Activated T-cell treated with anti-CD3 and anti-CD28 coated beads, Interleukin-2, amount 50 U/mL, for 48 hours (primary cell): ENCODE data around the gene ACSS1.

ENCODE experiments used
- DNase-seq, 2 experiments: peaks; one replicate each; pipeline ENCODE4 v3.0.0-alpha.2; 2020

ACSS1 gene

DNA sequence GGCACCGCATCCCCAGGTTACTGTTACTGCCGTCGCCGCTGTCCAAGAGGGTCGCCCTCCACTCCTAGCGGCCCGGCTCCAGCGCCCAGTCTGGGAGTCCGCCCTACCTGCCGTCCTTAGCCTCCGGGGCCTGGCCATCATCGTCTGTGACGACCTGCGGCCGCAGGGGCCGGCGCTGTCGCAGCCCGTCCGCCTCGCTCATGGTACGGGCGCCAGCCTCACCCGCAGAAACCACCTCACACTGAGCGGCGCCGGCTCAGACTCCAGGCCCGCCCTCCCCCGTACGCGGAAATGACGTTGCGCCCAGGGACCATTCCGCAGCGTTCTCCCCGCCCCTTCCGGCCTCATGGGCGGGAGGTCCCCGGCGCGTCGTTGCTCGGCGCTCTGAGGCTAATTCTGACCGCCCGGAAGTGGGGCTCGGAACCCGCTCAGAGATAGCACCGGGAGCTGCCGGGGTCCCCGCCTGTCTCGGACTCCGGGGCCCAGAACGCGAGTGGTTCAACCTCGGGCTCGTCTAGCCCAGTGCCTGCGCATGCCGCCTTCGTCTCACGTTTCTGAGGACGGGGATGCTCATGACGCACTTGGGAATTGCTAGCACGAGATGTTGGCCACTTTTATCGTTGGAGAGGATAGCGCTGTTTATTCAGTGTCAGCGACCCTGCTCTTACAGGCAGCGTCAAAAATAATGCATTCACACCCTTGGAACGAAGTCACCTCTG lies 65.3 kb downstream of the ACSS1 start, which contains the start of gene APMAP:
APMAP (minus strand) TSS at position 265 of the 719 bp plus-strand sequence; CDS start at position 202, 63 bp downstream.
- peak; percentile 96 to 97 for DNase-seq

- DNase-seq: peak in 1 of 2 experiments; percentile 47
Measured at GRCh38 chr20:24991897-24992486, 65.9 kb downstream of the ACSS1 start.

DNA sequence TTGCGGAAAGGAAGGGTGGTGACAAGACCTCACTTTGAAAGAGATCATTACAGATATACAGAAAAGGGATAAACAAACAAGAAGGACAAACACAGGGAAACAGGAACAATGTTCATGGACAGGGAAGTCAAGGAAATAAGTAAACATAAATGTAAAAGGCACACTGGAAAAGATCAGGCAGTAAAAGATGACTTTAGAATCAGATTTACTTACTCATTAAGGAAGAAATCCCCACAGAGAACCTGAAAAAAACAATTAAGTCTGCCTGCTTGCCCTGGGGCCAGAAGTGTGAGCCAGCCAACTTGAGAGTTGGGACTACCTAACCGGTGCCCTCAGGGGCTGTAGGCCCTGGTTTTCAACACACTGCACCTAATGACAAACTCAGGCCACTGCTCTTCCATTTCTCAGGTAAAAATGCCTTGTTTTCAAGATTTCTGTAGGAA lies 67.1 kb downstream of the ACSS1 start:
- DNase-seq: peak in 1 of 2 experiments; percentile 15

DNA sequence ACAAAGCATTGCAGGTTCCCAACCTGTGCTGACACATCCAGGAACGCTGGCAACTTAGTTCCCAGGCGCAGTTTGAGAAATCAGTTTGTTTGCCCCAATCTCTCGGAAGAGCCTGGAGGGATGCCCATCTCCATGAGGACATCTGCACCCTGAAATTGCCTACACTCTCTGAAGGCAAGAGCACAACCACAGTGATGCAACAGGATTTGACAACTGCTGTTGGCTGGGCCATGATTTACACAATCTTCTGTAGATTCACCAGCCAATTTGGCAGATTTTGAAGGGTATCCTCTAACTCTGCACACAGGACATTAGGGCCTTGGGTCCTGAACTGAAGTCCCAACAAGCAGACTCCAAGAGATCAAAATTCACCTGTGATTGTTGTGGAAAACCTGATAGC lies 68.8 kb downstream of the ACSS1 start:
- DNase-seq: peak in 1 of 2 experiments; percentile 5

DNA sequence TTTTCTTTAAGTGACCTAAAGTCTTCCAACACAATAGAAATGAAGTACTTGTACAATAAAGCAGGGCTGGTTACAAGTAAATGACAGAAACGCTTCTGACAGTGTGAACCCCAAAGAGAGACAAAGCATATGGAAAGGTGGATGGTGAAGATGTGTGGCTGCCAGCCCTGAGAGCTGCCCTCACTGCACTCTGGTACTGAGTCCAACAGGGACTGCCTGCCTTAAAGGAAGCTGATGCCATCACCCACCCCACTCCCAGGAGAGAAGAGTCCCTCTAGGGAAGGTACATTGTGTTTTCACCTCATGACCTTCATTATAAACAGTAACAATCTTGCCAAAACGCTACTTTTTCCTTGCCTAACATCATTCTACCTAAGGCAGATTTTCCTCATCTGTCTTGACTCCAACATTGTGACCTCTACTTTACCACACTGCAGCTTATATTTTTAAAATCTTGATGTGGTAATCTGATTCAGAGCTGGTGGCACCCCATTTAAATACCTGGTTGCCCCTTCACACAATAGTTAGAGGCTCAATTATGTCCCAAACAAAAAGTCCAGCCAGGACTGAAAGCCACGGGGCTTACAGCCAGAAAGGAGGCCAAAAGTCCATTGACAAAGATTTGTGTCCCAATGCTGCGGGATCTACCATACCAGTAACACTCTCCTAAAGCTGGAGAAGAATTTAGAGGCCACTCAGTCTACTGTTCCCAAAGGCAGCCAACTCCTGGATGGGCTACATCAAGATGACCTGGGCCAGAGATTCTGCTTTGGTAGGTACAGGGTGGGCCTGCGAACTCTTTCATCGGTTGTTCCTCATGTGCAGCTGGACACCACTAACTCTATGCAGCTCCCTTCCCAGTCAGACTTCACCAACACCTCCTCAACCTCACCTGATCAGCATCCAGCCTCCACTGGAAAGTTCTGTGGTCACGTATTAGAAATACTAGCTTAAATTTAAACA lies 69.8 kb downstream of the ACSS1 start:
- DNase-seq: peak; percentile 10 to 15

- peak; percentile 18 to 31 for DNase-seq
Measured at GRCh38 chr20:24987244-24987643, 70.7 kb downstream of the ACSS1 start.

- DNase-seq: peak in 1 of 2 experiments; percentile 6
Measured at GRCh38 chr20:24986436-24987015, 71.4 kb downstream of the ACSS1 start.

GRCh38 chr20:24985802-24986201 lies 72.1 kb downstream of the ACSS1 start:
- DNase-seq: peak in 1 of 2 experiments; percentile 10

DNA sequence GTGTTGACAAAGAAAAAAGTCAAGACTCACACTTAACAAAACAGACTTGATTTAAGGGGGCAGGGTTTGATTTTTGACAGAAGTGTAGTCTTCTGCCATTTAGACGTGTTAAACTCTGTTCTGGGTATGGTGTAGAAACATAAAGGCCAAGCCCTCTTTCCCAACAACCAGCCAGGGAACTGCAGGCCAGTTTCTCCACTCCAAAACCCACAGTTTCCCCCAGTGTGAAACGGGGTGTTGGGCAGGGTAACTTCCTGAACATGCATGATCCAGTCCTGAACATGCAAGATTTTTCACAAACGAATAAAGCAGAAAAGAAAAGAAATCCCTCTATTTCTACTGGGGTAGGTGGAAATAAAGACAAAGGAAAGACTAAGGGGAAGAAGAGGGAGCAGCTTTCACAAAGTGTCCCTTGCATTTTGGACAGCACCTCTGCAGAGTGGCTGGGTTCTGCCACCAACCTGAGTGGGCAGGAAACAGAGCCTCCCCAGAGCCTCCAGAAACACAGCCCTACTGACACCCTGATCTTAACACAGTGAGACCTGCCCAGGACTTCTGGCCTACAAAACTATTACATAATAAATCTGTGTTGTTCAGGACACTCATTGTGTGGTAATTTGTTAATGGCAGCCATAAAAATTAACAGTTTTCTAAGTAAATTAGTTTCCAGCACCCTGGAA lies 72.8 kb downstream of the ACSS1 start:
- DNase-seq: peak in 1 of 2 experiments; percentile 7

DNA sequence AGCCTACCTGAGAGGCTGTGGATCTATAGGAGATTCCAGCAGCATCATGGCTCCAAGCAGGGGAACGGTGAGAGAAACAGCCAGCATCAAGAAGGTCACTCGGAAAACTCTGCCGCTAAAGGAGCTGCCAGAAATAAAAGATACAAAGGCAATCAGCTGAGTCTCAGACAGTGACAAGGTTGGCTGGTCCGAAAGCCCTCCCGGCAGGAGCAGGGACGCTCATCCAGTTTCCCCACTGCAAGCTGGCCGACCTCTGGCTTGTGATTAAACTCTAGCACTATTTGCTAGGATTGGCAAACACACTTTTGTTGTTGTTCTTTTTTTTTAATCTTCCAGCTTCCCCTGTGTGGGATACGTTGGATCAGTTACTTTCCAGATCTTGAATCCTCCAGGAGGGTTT lies 74.0 kb downstream of the ACSS1 start:
- no peak for DNase-seq

- peak; percentile 16 to 20 for DNase-seq
Measured at GRCh38 chr20:24981790-24982189, 76.1 kb downstream of the ACSS1 start.

- DNase-seq: peak in 1 of 2 experiments; percentile 3
Measured at GRCh38 chr20:24981282-24981681, 76.7 kb downstream of the ACSS1 start.

DNA sequence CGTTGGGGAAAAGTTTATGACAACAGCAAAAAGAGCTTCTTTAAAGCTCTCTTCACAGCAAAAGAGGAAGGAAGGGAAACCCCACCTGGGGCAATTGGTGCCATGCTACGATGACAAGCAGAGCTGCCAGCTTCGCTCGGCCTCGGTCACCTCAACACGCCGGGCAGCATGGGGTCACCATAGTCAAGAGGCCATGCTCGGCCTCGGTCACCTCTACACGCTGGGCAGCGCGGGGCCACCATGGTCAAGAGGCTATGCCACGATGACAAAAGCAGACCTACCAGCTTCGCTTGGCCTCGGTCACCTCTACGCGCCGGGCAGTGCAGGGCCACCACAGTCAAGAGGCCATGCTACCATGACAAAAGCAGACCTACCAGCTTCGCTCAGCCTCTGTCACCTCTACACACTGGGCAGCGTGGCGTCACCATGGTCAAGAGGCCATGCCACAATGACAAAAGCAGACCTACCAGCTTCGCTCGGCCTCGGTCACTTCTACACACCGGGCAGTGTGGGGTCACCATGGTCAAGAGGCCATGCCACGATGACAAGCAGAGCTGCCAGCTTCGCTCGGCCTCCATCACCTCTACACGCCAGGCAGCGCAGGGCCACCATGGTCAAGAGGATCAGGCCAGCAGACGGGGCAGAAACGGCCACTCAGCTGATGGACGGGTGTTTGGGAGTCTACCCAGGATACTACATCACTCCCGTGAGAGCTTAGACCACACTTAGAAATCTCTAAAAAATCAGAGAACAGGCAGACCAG lies 77.5 kb downstream of the ACSS1 start:
- DNase-seq: peak in 1 of 2 experiments; percentile 4

- DNase-seq: peak in 1 of 2 experiments; percentile 5
Measured at GRCh38 chr20:24979036-24979960, 78.6 kb downstream of the ACSS1 start.

GRCh38 chr20:24978513-24978912 lies 79.4 kb downstream of the ACSS1 start:
- DNase-seq: no peak

GRCh38 chr20:24977797-24978196 lies 80.1 kb downstream of the ACSS1 start:
- peak in 1 of 2 experiments; percentile 2 for DNase-seq

DNA sequence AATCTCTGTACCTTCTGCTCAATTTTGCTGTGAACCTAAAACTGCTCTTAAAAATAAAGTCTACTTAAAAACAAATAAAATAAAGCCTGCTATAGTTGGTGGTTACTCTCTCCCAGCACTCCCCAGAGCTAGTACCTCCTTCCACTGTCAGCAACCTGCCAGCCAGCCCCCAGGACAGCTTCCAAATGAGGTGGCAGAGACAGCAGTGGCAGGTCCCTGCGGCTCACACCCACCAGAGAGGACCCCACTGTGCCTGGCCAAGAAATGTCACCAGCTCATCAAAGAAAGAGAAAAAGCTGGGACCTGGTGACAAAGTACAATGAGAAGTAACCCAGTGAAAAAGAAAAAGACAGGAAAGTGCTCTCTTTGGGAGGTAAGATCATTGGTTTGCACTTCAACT lies 80.6 kb downstream of the ACSS1 start:
- peak in 1 of 2 experiments; percentile 3 for DNase-seq

DNA sequence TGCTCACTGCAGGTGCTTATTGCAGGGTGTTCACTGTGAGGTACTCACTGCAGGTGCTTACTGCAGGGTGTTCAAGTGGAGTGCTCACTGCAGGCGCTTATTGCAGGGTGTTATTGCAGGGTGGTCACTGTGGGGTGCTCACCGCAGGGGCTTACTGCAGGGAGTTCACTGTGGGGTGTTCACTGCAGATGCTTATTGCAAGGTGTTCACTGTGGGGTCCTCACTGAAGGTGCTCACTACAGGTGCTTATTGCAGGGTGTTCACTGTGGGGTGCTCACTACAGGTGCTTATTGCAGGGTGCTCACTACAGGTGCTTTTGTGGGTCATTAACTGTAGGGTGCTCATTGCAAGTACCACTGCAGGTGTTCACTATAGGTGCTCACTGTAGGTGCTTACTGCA lies 85.6 kb downstream of the ACSS1 start:
- peak; percentile 11 to 12 for DNase-seq

DNA sequence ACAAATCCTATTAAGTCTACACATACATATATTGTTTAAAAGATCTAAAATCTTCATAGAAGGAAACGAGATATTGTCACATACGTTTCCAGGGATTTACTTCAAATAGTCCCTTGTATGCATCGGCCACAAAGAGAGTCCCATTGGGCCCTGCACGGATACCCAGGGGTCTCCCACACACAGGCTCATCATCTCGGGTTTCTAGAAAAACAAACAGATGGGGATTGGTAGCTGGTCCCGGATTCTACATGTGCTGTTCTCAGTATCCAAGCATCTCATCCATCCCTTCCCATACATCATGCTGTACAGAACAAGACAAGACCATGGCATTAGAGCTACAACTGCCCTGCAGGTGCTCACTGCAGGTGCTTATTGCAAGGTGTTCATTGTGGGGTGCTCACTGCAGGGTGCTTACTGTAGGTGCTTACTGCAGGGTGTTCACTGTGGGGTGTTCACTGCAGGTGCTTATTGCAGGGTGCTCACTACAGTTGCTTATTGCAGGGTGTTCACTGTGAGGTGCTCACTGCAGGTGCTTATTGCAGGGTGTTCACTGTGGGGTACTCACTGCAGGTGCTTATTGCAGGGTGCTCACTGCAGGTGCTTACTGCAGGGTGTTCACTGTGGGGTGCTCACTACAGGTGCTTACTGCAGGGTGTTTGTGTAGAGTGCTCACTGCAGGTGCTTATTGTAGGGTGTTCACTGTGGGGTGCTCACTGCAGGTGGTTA lies 86.4 kb downstream of the ACSS1 start:
- peak in 1 of 2 experiments; percentile 8 for DNase-seq
